ENCODE results near the gene MRPL30. TPM values are rescaled to one million over a fixed set of nuclear protein-coding genes. Genes with fewer than 3 reads are reported as not detected.
"Not testable (repeated sequence)": the region's sequence is repeated elsewhere in the genome, so short reads cannot be mapped to it uniquely, and the experiment has no call there.

MRPL30 gene
- total RNA-seq, 1 donor from 2014 or later, result 40.2 TPM

GRCh38 chr2:99187011-99187410 lies 6.0 kb downstream of the MRPL30 start:
- no peak for DNase-seq
- peaks cover 6% of the 10 kb centered on the region for H3K4me1 Mint-ChIP-seq (ENCODE audit: low read depth, unreplicated experiment)
- H3K36me3 Mint-ChIP-seq (ENCODE audit: unreplicated experiment), result peaks cover 4% of the 10 kb centered on the region
- no peak for TF ChIP-seq CTCF (IDR thresholded peaks at IDR 0.05; ENCODE audit: partially characterized antibody, unreplicated experiment)
- no peak overlapping the region for H3K4me3 Mint-ChIP-seq (ENCODE audit: unreplicated experiment)
- H3K27ac Mint-ChIP-seq (ENCODE audit: unreplicated experiment), result no peak overlapping the region
- peaks cover 2% of the 10 kb centered on the region for H3K27me3 Mint-ChIP-seq (ENCODE audit: unreplicated experiment)
- H3K9me3 Mint-ChIP-seq (ENCODE audit: unreplicated experiment), result no peaks in the 10 kb centered on the region

- H3K27ac Mint-ChIP-seq (ENCODE audit: unreplicated experiment), result no peak overlapping the region
- H3K27me3 Mint-ChIP-seq (ENCODE audit: unreplicated experiment), result peaks cover 2% of the 10 kb centered on the region
- peaks cover 4% of the 10 kb centered on the region for H3K36me3 Mint-ChIP-seq (ENCODE audit: unreplicated experiment)
- no peak for TF ChIP-seq CTCF (IDR thresholded peaks at IDR 0.05; ENCODE audit: partially characterized antibody, unreplicated experiment)
- no peak for DNase-seq
- H3K4me1 Mint-ChIP-seq (ENCODE audit: low read depth, unreplicated experiment), result peaks cover 3% of the 10 kb centered on the region
- no peaks in the 10 kb centered on the region for H3K9me3 Mint-ChIP-seq (ENCODE audit: unreplicated experiment)
- no peak overlapping the region for H3K4me3 Mint-ChIP-seq (ENCODE audit: unreplicated experiment)
These were observed 7.4 kb downstream of the MRPL30 start for GRCh38 chr2:99188357-99188756.

GRCh38 chr2:99190548-99190947 lies 9.6 kb downstream of the MRPL30 start:
- no peaks in the 10 kb centered on the region for H3K9me3 Mint-ChIP-seq (ENCODE audit: unreplicated experiment)
- DNase-seq, result no peak
- H3K27me3 Mint-ChIP-seq (ENCODE audit: unreplicated experiment), result peaks cover 2% of the 10 kb centered on the region
- H3K36me3 Mint-ChIP-seq (ENCODE audit: unreplicated experiment), result peaks cover 4% of the 10 kb centered on the region
- H3K4me3 Mint-ChIP-seq (ENCODE audit: unreplicated experiment), result no peak overlapping the region
- no peaks in the 10 kb centered on the region for H3K4me1 Mint-ChIP-seq (ENCODE audit: low read depth, unreplicated experiment)
- TF ChIP-seq CTCF (IDR thresholded peaks at IDR 0.05; ENCODE audit: partially characterized antibody, unreplicated experiment), result no peak
- no peak overlapping the region for H3K27ac Mint-ChIP-seq (ENCODE audit: unreplicated experiment)

GRCh38 chr2:99192364-99192763 lies 11.4 kb downstream of the MRPL30 start:
- not testable (repeated sequence) for H3K4me3 Mint-ChIP-seq (ENCODE audit: unreplicated experiment); H3K9me3 Mint-ChIP-seq (ENCODE audit: unreplicated experiment); H3K36me3 Mint-ChIP-seq (ENCODE audit: unreplicated experiment); H3K4me1 Mint-ChIP-seq (ENCODE audit: low read depth, unreplicated experiment); H3K27me3 Mint-ChIP-seq (ENCODE audit: unreplicated experiment); H3K27ac Mint-ChIP-seq (ENCODE audit: unreplicated experiment); DNase-seq

- H3K27me3 Mint-ChIP-seq (ENCODE audit: unreplicated experiment), result peaks cover 1% of the 10 kb centered on the region
- DNase-seq, result no peak
- H3K4me3 Mint-ChIP-seq (ENCODE audit: unreplicated experiment), result no peak overlapping the region
These were observed 17.3 kb downstream of the MRPL30 start for GRCh38 chr2:99198103-99198841.

More at GRCh38 chr2:99198103-99198841, 17.3 kb downstream of the MRPL30 start:
- Mint-ChIP-seq H3K36me3 (ENCODE audit: unreplicated experiment) (peaks cover 8% of the 10 kb centered on the region), H3K4me1 (ENCODE audit: low read depth, unreplicated experiment) (no peaks in the 10 kb centered on the region), H3K27ac (ENCODE audit: unreplicated experiment) (no peak overlapping the region), H3K9me3 (ENCODE audit: unreplicated experiment) (no peaks in the 10 kb centered on the region)
- TF ChIP-seq CTCF (IDR thresholded peaks at IDR 0.05; ENCODE audit: partially characterized antibody, unreplicated experiment), result no peak
